Liver (tissue), 9 donors: Measurements from ENCODE around the gene CYREN. TPM values are rescaled to one million over a fixed set of nuclear protein-coding genes. Genes with fewer than 3 reads are reported as not detected.

ENCODE experiments used
- DNase-seq: peaks from one replicate; pipeline ENCODE4 v3.0.0-alpha.2; 2017; ENCODE audit warnings: low spot score
- H3K27ac ChIP-seq, 2 donors: one replicate each; pipeline ENCODE4 v1.7.0; 2013; ENCODE audit warnings: inconsistent platforms in 2 of 2, low read length in 2 of 2, control low read depth in 1 of 2, low read depth in 1 of 2, mild to moderate bottlenecking in 1 of 2
- H3K27me3 ChIP-seq, 4 donors: one replicate each; pipeline versions ENCODE4 v1.6.1 to v1.7.0; 2013; ENCODE audit warnings: low read length in 3 of 4, inconsistent platforms in 1 of 4, mild to moderate bottlenecking in 1 of 4, moderate library complexity in 1 of 4; ENCODE audit not compliant: control insufficient read depth in 4 of 4, insufficient read depth in 4 of 4
- H3K36me3 ChIP-seq, 4 donors: one replicate each; pipeline versions ENCODE4 v1.6.1 to v1.7.0; 2013; ENCODE audit warnings: low read length in 3 of 4, mild to moderate bottlenecking in 3 of 4, low read depth in 1 of 4, moderate library complexity in 1 of 4; ENCODE audit not compliant: control insufficient read depth in 4 of 4, insufficient read depth in 3 of 4
- H3K4me1 ChIP-seq, 4 donors: one replicate each; pipeline versions ENCODE4 v1.6.1 to v1.7.0; 2013; ENCODE audit warnings: low read length in 3 of 4, mild to moderate bottlenecking in 3 of 4, moderate library complexity in 1 of 4; ENCODE audit not compliant: control insufficient read depth in 4 of 4, insufficient read depth in 4 of 4
- H3K4me3 ChIP-seq, 3 donors: one replicate each; pipeline versions ENCODE4 v1.6.1 to v1.7.0; 2013; ENCODE audit warnings: low read length in 3 of 3, control low read depth in 1 of 3, low read depth in 1 of 3, mild to moderate bottlenecking in 1 of 3
- H3K9ac ChIP-seq, 2 donors: one replicate each; pipeline ENCODE4 v1.7.0; 2013; ENCODE audit warnings: low read length in 2 of 2, mild to moderate bottlenecking in 2 of 2, moderate library complexity in 2 of 2, control low read depth in 1 of 2, low read depth in 1 of 2
- H3K9me3 ChIP-seq, 4 donors: one replicate each; pipeline versions ENCODE4 v1.6.1 to v1.7.0; 2013; ENCODE audit warnings: low read length in 3 of 4; ENCODE audit not compliant: control insufficient read depth in 4 of 4
- ATF3 ChIP-seq: IDR thresholded peaks from 2 replicates; pipeline ENCODE4 v1.6.1; 2016; ENCODE audit warnings: antibody characterized with exemption
- CTCF ChIP-seq: fragments of 150-350 bp; IDR thresholded peaks from 2 replicates; pipeline ENCODE4 v1.5.1; 2017; ENCODE audit warnings: improper control_type of control experiment, low read depth, low read length; ENCODE audit not compliant: missing input control
- EGR1 ChIP-seq, 2 donors: IDR thresholded peaks; 2 replicates each; pipeline ENCODE4 v1.6.1; 2016 to 2018; ENCODE audit warnings: antibody characterized with exemption in 2 of 2, low read depth in 2 of 2
- FOXA1 ChIP-seq: IDR thresholded peaks from 2 replicates; pipeline ENCODE4 v1.6.1; 2016; ENCODE audit warnings: antibody characterized with exemption
- FOXA2 ChIP-seq: IDR thresholded peaks from 2 replicates; pipeline ENCODE4 v1.6.1; 2016; ENCODE audit warnings: antibody characterized with exemption
- GABPA ChIP-seq, 2 donors: IDR thresholded peaks in 1 of 2; conservative IDR thresholded peaks in 1 of 2; 2 replicates each; pipeline ENCODE4 v1.6.1; 2016; ENCODE audit warnings: antibody characterized with exemption in 2 of 2, mild to moderate bottlenecking in 1 of 2, moderate library complexity in 1 of 2
- HNF4A ChIP-seq, 2 donors: conservative IDR thresholded peaks; 2 replicates each; pipeline ENCODE4 v1.6.1; 2016; ENCODE audit warnings: antibody characterized with exemption in 2 of 2, mild to moderate bottlenecking in 2 of 2
- HNF4G ChIP-seq: IDR thresholded peaks from 2 replicates; pipeline ENCODE4 v1.6.1; 2016; ENCODE audit warnings: antibody characterized with exemption
- JUND ChIP-seq, 2 donors: IDR thresholded peaks; 2 replicates each; pipeline ENCODE4 v1.6.1; 2016; ENCODE audit warnings: antibody characterized with exemption in 2 of 2
- MAX ChIP-seq: IDR thresholded peaks from 2 replicates; pipeline ENCODE4 v1.6.1; 2016; ENCODE audit warnings: antibody characterized with exemption
- NR2F2 ChIP-seq: IDR thresholded peaks from 2 replicates; pipeline ENCODE4 v1.6.1; 2016; ENCODE audit warnings: antibody characterized with exemption
- RAD21 ChIP-seq, 2 donors: IDR thresholded peaks; 2 replicates each; pipeline ENCODE4 v1.6.1; 2016; ENCODE audit warnings: antibody characterized with exemption in 2 of 2, mild to moderate bottlenecking in 2 of 2
- REST ChIP-seq: IDR thresholded peaks from 2 replicates; pipeline ENCODE4 v1.6.1; 2016; ENCODE audit warnings: antibody characterized with exemption, mild to moderate bottlenecking
- RXRA ChIP-seq, 2 donors: IDR thresholded peaks; 2 replicates each; pipeline ENCODE4 v1.6.1; 2017 to 2018; ENCODE audit warnings: antibody characterized with exemption in 2 of 2, mild to moderate bottlenecking in 1 of 2
- SP1 ChIP-seq: IDR thresholded peaks from 2 replicates; pipeline ENCODE4 v1.6.1; 2018; ENCODE audit warnings: antibody characterized with exemption, mild to moderate bottlenecking
- TAF1 ChIP-seq: conservative IDR thresholded peaks from 2 replicates; pipeline ENCODE4 v1.6.1; 2016; ENCODE audit warnings: antibody characterized with exemption, mild to moderate bottlenecking
- YY1 ChIP-seq: IDR thresholded peaks from 2 replicates; pipeline ENCODE4 v1.6.1; 2016; ENCODE audit warnings: antibody characterized with exemption, mild to moderate bottlenecking
- ZBTB33 ChIP-seq: IDR thresholded peaks from 2 replicates; pipeline ENCODE4 v1.6.1; 2016; ENCODE audit warnings: antibody characterized with exemption
- WGBS: extraction: QIAGEN DNeasy Blood & Tissue Kit; methylation state at CpG from one replicate; pipeline ENCODE4 v1.1.7; 2013; 5-methylcytosine and 5-hydroxymethylcytosine counted together
- polyA plus RNA-seq, 2 donors: library from polyadenylated mRNA; stranded (reverse) in 1 of 2; unstranded in 1 of 2; fragments of 200-250 nt in 1 of 2; fragments of >200 nt in 1 of 2; fragmentation: Nextera tagmentation in 1 of 2; extraction: Ambion mirVana in 1 of 2; gene quantifications; one replicate each; pipeline versions ENCODE4 v1.2.1 to v1.2.3, GENCODE V29; 2013 to 2015
- total RNA-seq, 2 donors: library from RNA; depleted of rRNA; stranded (reverse); fragments of >200 nt; gene quantifications; one replicate each; pipeline ENCODE4 v1.2.3, GENCODE V29; 2014
- donor health status: healthy.
- donor health status: healthy.
- donor health status: healthy.
- donor health status: healthy.
- donor health status: healthy.

CYREN gene
- total and polyA plus RNA-seq, 4 donors: 13.2 to 20.3 (median 16.0) TPM

- Histone ChIP-seq H3K36me3 (no peaks in the 10 kb centered on the region), H3K27me3 (no peaks in the 10 kb centered on the region), H3K9ac (peak overlapping the region in 1 of 2 donors; percentile 12), H3K4me3 (no peak overlapping the region), H3K27ac (peak overlapping the region; percentile 84 to 88), H3K9me3 (no peaks in the 10 kb centered on the region), H3K4me1 (peaks cover 4 to 19% (median 14%) of the 10 kb centered on the region in 4 donors)
- WGBS: 36% methylated on average over 5 of the region's 5 CpGs
- peak; percentile 12 for TF ChIP-seq REST
- TF ChIP-seq EGR1 (IDR thresholded peaks at IDR 0.05; ENCODE audit: low read depth in 2 of 2): peak in 1 of 2 donors; percentile 54
- peak; percentile 32 to 56 for TF ChIP-seq JUND (IDR thresholded peaks at IDR 0.05)
- TF ChIP-seq CTCF: no peak
- no peak for TF ChIP-seq FOXA1
- TF ChIP-seq MAX: peak; percentile 63
- TF ChIP-seq ZBTB33: peak; percentile 46
- no peak for TF ChIP-seq FOXA2
- TF ChIP-seq TAF1: peak; percentile 22
- peak in 1 of 2 donors; percentile 63 for TF ChIP-seq RXRA (IDR thresholded peaks at IDR 0.05)
- no peak for TF ChIP-seq NR2F2
- peak in 1 of 2 donors; percentile 27 for TF ChIP-seq GABPA (IDR thresholded peaks at IDR 0.05 in 1 of 2, conservative IDR thresholded peaks at IDR 0.05 in 1 of 2)
- no peak for TF ChIP-seq HNF4G
- peak; percentile 69 for TF ChIP-seq YY1
- TF ChIP-seq HNF4A (conservative IDR thresholded peaks at IDR 0.05): peak; percentile 47
- TF ChIP-seq RAD21 (IDR thresholded peaks at IDR 0.05): peak in 1 of 2 donors; percentile 25
- TF ChIP-seq ATF3: peak; percentile 98
- peak; percentile 74 for TF ChIP-seq SP1
- DNase-seq: no peak
Measured at GRCh38 chr7:135217645-135218509, 47.4 kb upstream of the CYREN start.
